Endodermal cell (in vitro differentiated cells): ENCODE data around the gene LYZL4. TPM values are rescaled to one million over a fixed set of nuclear protein-coding genes. Genes with fewer than 3 reads are reported as not detected.

Experiments used
- DNase-seq: peaks from one replicate; pipeline ENCODE4 v3.0.0-alpha.2; 2017
- H3K27ac ChIP-seq: 2 replicates; pipeline ENCODE4 v1.5.1; 2013; ENCODE audit warnings: mild to moderate bottlenecking, low read depth, low read length, moderate library complexity
- H3K27me3 ChIP-seq: 2 replicates; pipeline ENCODE4 v1.6.1; 2013; ENCODE audit warnings: mild to moderate bottlenecking, low read length, moderate library complexity; ENCODE audit not compliant: insufficient read depth, control insufficient read depth, poor library complexity, severe bottlenecking
- H3K36me3 ChIP-seq: 2 replicates; pipeline ENCODE4 v1.7.0; 2013; ENCODE audit warnings: mild to moderate bottlenecking, low read length, moderate library complexity; ENCODE audit not compliant: control insufficient read depth, insufficient read depth
- H3K4me1 ChIP-seq: one replicate; pipeline ENCODE4 v1.7.0; 2013; ENCODE audit warnings: low read length; ENCODE audit not compliant: control insufficient read depth, insufficient read depth
- H3K4me3 ChIP-seq: 2 replicates; pipeline ENCODE4 v1.5.1; 2013; ENCODE audit warnings: mild to moderate bottlenecking, low read length, moderate library complexity
- H3K9ac ChIP-seq: 2 replicates; pipeline ENCODE4 v1.6.1; 2013; ENCODE audit warnings: mild to moderate bottlenecking, low read length, moderate library complexity; ENCODE audit not compliant: poor library complexity, severe bottlenecking; ENCODE audit errors: extremely low read depth
- H3K9me3 ChIP-seq: 2 replicates; pipeline ENCODE4 v1.6.1; 2013; ENCODE audit warnings: mild to moderate bottlenecking, low read length, moderate library complexity; ENCODE audit not compliant: control insufficient read depth
- H3K27ac Mint-ChIP-seq: 2 replicates; pipeline ENCODE4 v1.8.0; 2020; ENCODE audit warnings: mixed read lengths
- H3K27me3 Mint-ChIP-seq: 2 replicates; pipeline ENCODE4 v1.8.0; 2021; ENCODE audit warnings: mild to moderate bottlenecking, mixed read lengths; ENCODE audit not compliant: insufficient read depth
- H3K36me3 Mint-ChIP-seq: 2 replicates; pipeline ENCODE4 v1.8.0; 2020; ENCODE audit warnings: low read depth, mixed read lengths
- H3K4me1 Mint-ChIP-seq: 2 replicates; pipeline ENCODE4 v1.8.0; 2020; ENCODE audit warnings: mixed read lengths
- H3K4me3 Mint-ChIP-seq: 2 replicates; pipeline ENCODE4 v1.8.0; 2020; ENCODE audit warnings: mild to moderate bottlenecking, moderate library complexity, mixed read lengths
- H3K9me3 Mint-ChIP-seq: 2 replicates; pipeline ENCODE4 v1.8.0; 2020; ENCODE audit warnings: mild to moderate bottlenecking, mixed read lengths
- CTCF ChIP-seq: fragments of 200-600 bp; sonication (generic); conservative IDR thresholded peaks from 2 replicates; pipeline ENCODE4 v1.5.0; 2021; ENCODE audit warnings: antibody characterized with exemption, mild to moderate bottlenecking
- WGBS, 2 experiments: methylation state at CpG; one replicate each; pipeline versions ENCODE4 v1.1.5 to v1.1.7; 2013; ENCODE audit warnings: missing lambda C conversion rate in 2 of 2, mixed read lengths in 1 of 2; ENCODE audit not compliant: insufficient coverage in 1 of 2, insufficient read length in 1 of 2; 5-methylcytosine and 5-hydroxymethylcytosine counted together
- total RNA-seq, 2 donors: library from RNA; stranded (reverse); fragmentation: NEBNext Ultra II Directional in 1 of 2; extraction: Animal tissue kit (Norgen Biotek cat#: 25700) in 1 of 2; gene quantifications; 2 replicates in 1 of 2; 3 replicates in 1 of 2; pipeline ENCODE4 v1.2.1, GENCODE V29; 2021

The LYZL4 gene
- total RNA-seq, 2 donors from 2014 or later, result not detected

- H3K27me3 Mint-ChIP-seq, result peaks cover 16% of the 10 kb centered on the region
Measured at GRCh38 chr3:42375121-42375800, 35.1 kb downstream of the LYZL4 start.

GRCh38 chr3:42371776-42372175 is 38.6 kb downstream of the LYZL4 start:
- Mint-ChIP-seq H3K4me1 (peaks cover 26% of the 10 kb centered on the region), H3K36me3 (no peaks in the 10 kb centered on the region), H3K27ac (no peak overlapping the region), H3K9me3 (peaks cover 10% of the 10 kb centered on the region), H3K27me3 (peaks cover 16% of the 10 kb centered on the region), H3K4me3 (no peak overlapping the region)
- 90 to 97% methylated on average over 3 of the region's 3 CpGs for WGBS, 2 experiments
- no peak for DNase-seq
- Histone ChIP-seq H3K36me3 (no peaks in the 10 kb centered on the region), H3K9ac (no peak overlapping the region), H3K27ac (no peak overlapping the region), H3K9me3 (peaks cover 7% of the 10 kb centered on the region), H3K4me1 (peaks cover 4% of the 10 kb centered on the region), H3K4me3 (no peak overlapping the region), H3K27me3 (no peaks in the 10 kb centered on the region)
- TF ChIP-seq CTCF, result no peak

More at GRCh38 chr3:42375121-42375800, 35.1 kb downstream of the LYZL4 start:
- TF ChIP-seq CTCF, result no peak
- peak overlapping the region; percentile 44 for H3K27ac Mint-ChIP-seq
- H3K4me1 Mint-ChIP-seq, result peaks cover 34% of the 10 kb centered on the region
- no peak overlapping the region for H3K27ac ChIP-seq
- H3K4me3 ChIP-seq, result no peak overlapping the region
- no peaks in the 10 kb centered on the region for H3K27me3 ChIP-seq
- peaks cover 7% of the 10 kb centered on the region for H3K9me3 Mint-ChIP-seq
- DNase-seq, result no peak
- no peak overlapping the region for H3K4me3 Mint-ChIP-seq
- no peaks in the 10 kb centered on the region for H3K36me3 Mint-ChIP-seq
- peaks cover 6% of the 10 kb centered on the region for H3K9me3 ChIP-seq
- H3K9ac ChIP-seq, result no peak overlapping the region
- no peaks in the 10 kb centered on the region for H3K36me3 ChIP-seq
- H3K4me1 ChIP-seq, result peaks cover 9% of the 10 kb centered on the region
- 76 to 80% methylated on average over 5 to 6 of the region's 6 CpGs for WGBS, 2 experiments

GRCh38 chr3:42369832-42370231 is 40.6 kb downstream of the LYZL4 start:
- no peak overlapping the region for H3K27ac Mint-ChIP-seq
- H3K9me3 ChIP-seq, result peaks cover 15% of the 10 kb centered on the region
- H3K36me3 Mint-ChIP-seq, result no peaks in the 10 kb centered on the region
- WGBS, 2 experiments, result 38 to 80% methylated on average over 1 to 4 of the region's 4 CpGs
- peaks cover 14% of the 10 kb centered on the region for H3K9me3 Mint-ChIP-seq
- no peak for TF ChIP-seq CTCF
- DNase-seq, result peak; percentile 88
- peak overlapping the region; percentile 57 for H3K27ac ChIP-seq
- no peaks in the 10 kb centered on the region for H3K36me3 ChIP-seq
- no peaks in the 10 kb centered on the region for H3K27me3 ChIP-seq
- H3K27me3 Mint-ChIP-seq, result peaks cover 14% of the 10 kb centered on the region
- peaks cover 4% of the 10 kb centered on the region for H3K4me1 ChIP-seq
- H3K9ac ChIP-seq, result peak overlapping the region; percentile 35
- H3K4me3 ChIP-seq, result no peak overlapping the region
- H3K4me1 Mint-ChIP-seq, result peaks cover 31% of the 10 kb centered on the region
- H3K4me3 Mint-ChIP-seq, result no peak overlapping the region
